Measurements from ENCODE around the gene SMYD4. TPM values are rescaled to one million over a fixed set of nuclear protein-coding genes. Genes with fewer than 3 reads are reported as not detected.

SMYD4 gene
- total and polyA plus RNA-seq, 9 donors = 8.5 to 22.0 (median 16.3) TPM

DNA sequence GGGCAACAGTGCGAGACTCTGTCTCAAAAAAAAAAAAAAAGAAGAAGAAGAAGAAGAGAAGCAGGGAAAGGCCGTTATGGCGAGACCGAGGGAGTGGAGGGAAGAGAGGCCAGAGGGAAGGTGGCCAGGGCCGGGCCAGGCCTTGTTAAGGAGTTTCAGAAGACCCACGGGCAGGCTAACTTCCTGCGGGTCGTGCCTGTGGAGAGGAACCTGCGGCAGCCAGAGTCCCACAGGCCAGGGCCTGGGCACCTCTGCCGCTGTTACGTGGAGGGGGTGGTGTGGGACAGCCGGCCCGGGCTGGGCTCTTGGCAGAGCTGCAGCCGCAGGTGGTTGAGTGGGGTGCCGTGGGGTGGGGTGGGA, 99.8 kb downstream of the SMYD4 start:
- H3K27me3 ChIP-seq = no peaks in the 10 kb centered on the region
- peak overlapping the region; percentile 97 to 100 for H3K27ac ChIP-seq
- no peak overlapping the region for H3K4me3 ChIP-seq
- 7 to 21% (median 9%) methylated on average over 15 of the region's 15 CpGs for WGBS, 3 donors
- no peak for DNase-seq
- intact Hi-C loops (cut with DNase I) = loop anchor here in 2 of 4 donors (5.0 kb wide), 1 partner anchor 32 kb away; the partner anchor contains the start of gene SERPINF1 (in 2 of the 2)
- H3K9me3 ChIP-seq = no peaks in the 10 kb centered on the region
- no peaks in the 10 kb centered on the region for H3K36me3 ChIP-seq
- H3K4me1 ChIP-seq (ENCODE audit: insufficient read depth) = peaks cover 21% of the 10 kb centered on the region
- TF ChIP-seq POLR2A (IDR thresholded peaks at IDR 0.05) = no peak
- no peak for TF ChIP-seq EP300 (IDR thresholded peaks at IDR 0.05)
- TF ChIP-seq, protein P1, sequence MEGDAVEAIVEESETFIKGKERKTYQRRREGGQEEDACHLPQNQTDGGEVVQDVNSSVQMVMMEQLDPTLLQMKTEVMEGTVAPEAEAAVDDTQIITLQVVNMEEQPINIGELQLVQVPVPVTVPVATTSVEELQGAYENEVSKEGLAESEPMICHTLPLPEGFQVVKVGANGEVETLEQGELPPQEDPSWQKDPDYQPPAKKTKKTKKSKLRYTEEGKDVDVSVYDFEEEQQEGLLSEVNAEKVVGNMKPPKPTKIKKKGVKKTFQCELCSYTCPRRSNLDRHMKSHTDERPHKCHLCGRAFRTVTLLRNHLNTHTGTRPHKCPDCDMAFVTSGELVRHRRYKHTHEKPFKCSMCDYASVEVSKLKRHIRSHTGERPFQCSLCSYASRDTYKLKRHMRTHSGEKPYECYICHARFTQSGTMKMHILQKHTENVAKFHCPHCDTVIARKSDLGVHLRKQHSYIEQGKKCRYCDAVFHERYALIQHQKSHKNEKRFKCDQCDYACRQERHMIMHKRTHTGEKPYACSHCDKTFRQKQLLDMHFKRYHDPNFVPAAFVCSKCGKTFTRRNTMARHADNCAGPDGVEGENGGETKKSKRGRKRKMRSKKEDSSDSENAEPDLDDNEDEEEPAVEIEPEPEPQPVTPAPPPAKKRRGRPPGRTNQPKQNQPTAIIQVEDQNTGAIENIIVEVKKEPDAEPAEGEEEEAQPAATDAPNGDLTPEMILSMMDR (IDR thresholded peaks at IDR 0.05) = no peak

Other genes starting within 250 kb of the SMYD4 start
- 10 to 100 TPM in 3 of 7 donors, 1 to 10 TPM in 4; 3.5 to 24.6 (median 8.8) TPM for gene SLC43A2, start 201.1 kb downstream of the SMYD4 start, total RNA-seq
- 1 to 10 TPM; 5.0 to 7.1 TPM for gene SLC43A2, start 201.1 kb downstream of the SMYD4 start, polyA plus RNA-seq
- 10 to 100 TPM in 1 of 7 donors, 1 to 10 TPM in 6; 2.6 to 10.2 (median 5.7) TPM for gene SCARF1, start 184.2 kb downstream of the SMYD4 start, total RNA-seq
- gene SCARF1, start 184.2 kb downstream of the SMYD4 start, polyA plus RNA-seq = 1 to 10 TPM; 1.7 to 6.5 TPM
- 10 to 100 TPM in 1 of 7 donors, 1 to 10 TPM in 6; 3.0 to 11.0 (median 5.7) TPM for gene RILP, start 180.0 kb downstream of the SMYD4 start, total RNA-seq
- 1 to 10 TPM; 2.3 to 6.2 TPM for gene RILP, start 180.0 kb downstream of the SMYD4 start, polyA plus RNA-seq
- gene PRPF8, start 145.0 kb downstream of the SMYD4 start, total RNA-seq = 100 to 1,000 TPM; 146 to 379 (median 290) TPM
- 100 to 1,000 TPM; 150 to 186 TPM for gene PRPF8, start 145.0 kb downstream of the SMYD4 start, polyA plus RNA-seq
- 1 to 10 TPM; 1.5 to 9.1 (median 5.6) TPM for gene TLCD2, start 119.5 kb downstream of the SMYD4 start, total RNA-seq
- 1 to 10 TPM; 2.0 to 5.7 TPM for gene TLCD2, start 119.5 kb downstream of the SMYD4 start, polyA plus RNA-seq
- 10 to 100 TPM; 26.7 to 59.4 (median 36.2) TPM for gene WDR81, start 105.2 kb downstream of the SMYD4 start, total RNA-seq
- gene WDR81, start 105.2 kb downstream of the SMYD4 start, polyA plus RNA-seq = 10 to 100 TPM in 1 of 2 donors, 1 to 10 TPM in 1; 1.3 to 41.0 TPM
- 10 to 100 TPM in 3 of 7 donors, 1 to 10 TPM in 4; 2.6 to 45.2 (median 4.5) TPM for gene SERPINF2, start 87.0 kb downstream of the SMYD4 start, total RNA-seq
- gene SERPINF2, start 87.0 kb downstream of the SMYD4 start, polyA plus RNA-seq = 1 to 10 TPM; 1.7 to 9.4 TPM
- 100 to 1,000 TPM; 342 to 965 (median 417) TPM for gene SERPINF1, start 67.8 kb downstream of the SMYD4 start, total RNA-seq
- 100 to 1,000 TPM; 439 to 670 TPM for gene SERPINF1, start 67.8 kb downstream of the SMYD4 start, polyA plus RNA-seq
- 100 to 1,000 TPM in 5 of 7 donors, 10 to 100 TPM in 2; 20.7 to 137 (median 116) TPM for gene RPA1, start 103 bp upstream of the SMYD4 start, total RNA-seq
- 10 to 100 TPM; 37.0 to 63.6 TPM for gene RPA1, start 103 bp upstream of the SMYD4 start, polyA plus RNA-seq
- gene RTN4RL1, start 195.4 kb upstream of the SMYD4 start, total RNA-seq = 1 to 10 TPM in 5 of 7 donors, under 1 TPM in 1, not detected in 1; 0.92 to 4.1 (median 1.9) TPM
- gene RTN4RL1, start 195.4 kb upstream of the SMYD4 start, polyA plus RNA-seq = under 1 TPM; 0.30 to 0.42 TPM
- gene DPH1, start 200.3 kb upstream of the SMYD4 start, total RNA-seq = 10 to 100 TPM; 42.4 to 77.7 (median 46.0) TPM
- 10 to 100 TPM; 27.5 to 47.2 TPM for gene DPH1, start 200.3 kb upstream of the SMYD4 start, polyA plus RNA-seq
- 10 to 100 TPM; 19.1 to 26.4 (median 21.2) TPM for gene OVCA2, start 212.1 kb upstream of the SMYD4 start, total RNA-seq
- gene OVCA2, start 212.1 kb upstream of the SMYD4 start, polyA plus RNA-seq = 10 to 100 TPM; 13.2 to 28.3 TPM
- 100 to 1,000 TPM in 1 of 7 donors, 10 to 100 TPM in 6; 35.0 to 108 (median 68.0) TPM for gene HIC1, start 225.2 kb upstream of the SMYD4 start, total RNA-seq
- 10 to 100 TPM in 1 of 2 donors, 1 to 10 TPM in 1; 3.9 to 16.3 TPM for gene HIC1, start 225.2 kb upstream of the SMYD4 start, polyA plus RNA-seq